DMS 273 (cell line): Measurements from ENCODE around the gene PNPLA2.

Experiments used
- DNase-seq: peaks from one replicate; lab custom pipeline; 2025; ENCODE audit not compliant: unreplicated experiment; lab: John Stamatoyannopoulos, UW

Gene PNPLA2

DNA sequence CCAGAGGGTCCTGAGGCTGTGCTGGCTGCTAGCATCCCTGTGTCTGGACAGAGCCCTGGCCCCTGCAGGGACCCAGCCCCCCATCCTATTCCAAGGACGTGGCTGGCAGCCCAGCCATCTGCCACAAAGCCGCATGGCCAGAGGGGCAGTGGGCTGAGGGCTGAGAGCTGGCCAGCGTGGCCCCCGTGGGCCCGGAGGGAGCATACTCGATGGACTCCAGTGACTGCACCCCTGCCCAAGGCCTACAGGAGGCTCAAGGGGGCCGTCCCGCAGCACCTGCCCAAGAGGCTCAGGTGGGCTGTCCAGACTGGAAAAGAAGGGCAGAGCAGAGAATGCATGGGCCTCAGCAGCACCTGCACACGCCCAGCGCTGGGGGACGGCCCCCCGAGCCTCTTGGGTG, 37.1 kb downstream of the PNPLA2 start:
- DNase-seq: no peak

DNA sequence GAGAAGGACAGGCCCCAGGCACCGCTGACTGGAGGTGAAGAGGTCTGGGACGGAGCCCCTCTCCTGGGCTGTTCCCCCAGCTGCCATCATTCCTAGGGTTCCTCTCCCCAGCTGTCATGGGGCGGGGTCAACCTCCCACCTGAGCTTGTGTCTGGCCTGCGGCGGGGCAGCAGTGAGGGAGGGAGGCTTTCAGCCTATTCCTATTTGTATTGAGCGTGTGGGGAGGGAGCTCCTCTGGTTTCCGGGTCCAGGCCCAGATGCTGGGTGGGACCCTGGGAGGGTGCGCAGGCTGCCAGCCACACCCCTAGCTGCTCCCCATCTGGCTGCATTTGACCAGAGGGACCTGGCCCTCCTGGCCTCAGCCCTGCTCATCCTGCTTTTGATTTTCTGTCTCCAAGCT, 37.7 kb downstream of the PNPLA2 start:
- DNase-seq: peak; percentile 72

GRCh38 chr11:858053-858761, 39.5 kb downstream of the PNPLA2 start:
- DNase-seq: no peak

- DNase-seq: no peak
Observed at GRCh38 chr11:858762-859339, 40.1 kb downstream of the PNPLA2 start.

DNA sequence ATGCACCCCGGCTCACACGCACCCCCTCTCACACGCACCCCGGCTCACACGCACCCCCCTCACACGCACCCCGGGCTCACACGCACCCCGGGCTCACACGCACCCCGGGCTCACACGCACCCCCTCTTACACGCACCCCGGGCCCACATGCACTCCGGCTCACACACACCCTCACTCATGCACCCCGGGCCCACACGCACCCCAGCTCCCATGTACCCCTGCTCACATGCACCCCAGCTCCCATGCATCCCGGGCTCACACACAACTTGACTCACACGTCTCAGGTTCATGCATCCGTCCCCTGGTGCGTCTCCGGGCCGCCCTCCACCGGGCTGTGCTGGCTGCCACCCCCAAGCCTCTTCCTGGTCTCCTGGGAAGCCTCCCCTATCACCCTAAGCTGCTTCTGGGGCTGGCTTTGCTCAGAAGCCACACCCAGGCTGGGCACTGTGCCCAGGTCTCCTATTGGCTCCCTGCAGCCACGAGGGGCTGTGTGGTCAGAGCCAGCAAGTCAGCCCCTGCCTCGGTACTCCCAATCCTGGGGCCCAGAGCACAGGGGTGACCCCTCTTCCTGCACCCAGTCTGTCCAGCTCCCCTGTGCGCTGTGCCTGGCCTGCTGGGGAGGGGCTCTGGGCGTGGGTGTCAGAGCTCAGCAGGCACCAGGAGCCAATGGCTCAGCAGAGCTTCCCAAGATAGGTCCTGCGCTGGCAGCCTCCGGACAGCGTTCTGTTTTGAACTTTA, 40.8 kb downstream of the PNPLA2 start:
- DNase-seq: peak; percentile 83

- DNase-seq: no peak
Observed at GRCh38 chr11:860234-861104, 41.8 kb downstream of the PNPLA2 start.

GRCh38 chr11:861105-861479, 42.4 kb downstream of the PNPLA2 start:
- no peak for DNase-seq

GRCh38 chr11:862081-862661, 43.5 kb downstream of the PNPLA2 start:
- peak; percentile 79 for DNase-seq

GRCh38 chr11:862696-863022, 43.9 kb downstream of the PNPLA2 start:
- no peak for DNase-seq

- DNase-seq: no peak
Observed at GRCh38 chr11:863023-863909, 44.6 kb downstream of the PNPLA2 start.

DNA sequence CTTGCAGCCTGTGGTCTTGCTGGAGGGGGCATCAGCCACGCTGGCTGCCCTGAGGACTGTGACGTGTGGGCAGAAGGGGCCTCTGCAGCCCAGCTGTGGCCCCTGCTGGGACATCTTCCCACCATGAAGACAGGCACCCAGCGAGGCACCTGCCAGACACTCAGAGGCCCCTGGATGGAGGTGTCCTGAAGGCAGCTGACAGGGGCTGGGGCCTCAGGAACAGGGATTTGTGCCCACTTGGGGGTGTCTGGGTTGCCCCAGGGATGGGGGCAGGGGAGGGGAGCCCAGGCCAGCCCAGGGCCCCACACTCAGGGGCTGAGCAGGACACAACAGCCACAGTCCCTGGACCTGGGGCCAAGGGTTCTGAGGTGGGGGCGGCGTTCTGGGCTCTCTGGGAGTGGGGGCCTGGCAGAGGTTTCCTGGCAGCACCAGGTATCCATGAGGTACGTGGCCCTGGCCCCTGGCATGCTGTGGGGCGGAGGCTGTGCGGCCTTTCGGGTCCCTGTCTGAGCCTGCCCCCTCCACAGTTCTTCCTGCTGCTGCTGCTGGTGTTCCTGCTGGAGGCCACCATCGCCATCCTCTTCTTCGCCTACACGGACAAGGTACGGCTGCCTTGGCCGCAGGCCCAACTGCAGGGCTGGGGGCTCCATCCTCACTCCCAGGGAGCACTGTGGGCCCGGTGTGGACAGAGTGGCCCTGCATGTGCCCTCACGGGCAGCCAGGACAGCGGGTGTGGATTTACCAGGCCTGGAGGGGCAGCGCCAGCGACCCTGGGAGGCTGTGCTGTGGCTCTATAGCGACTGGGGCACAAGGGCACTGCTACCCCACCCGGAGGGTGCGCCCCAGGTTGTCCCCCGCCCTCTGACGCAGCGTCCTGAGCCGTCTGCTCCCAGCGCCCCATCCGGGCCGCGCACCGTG, 45.5 kb downstream of the PNPLA2 start:
- DNase-seq: no peak

DNA sequence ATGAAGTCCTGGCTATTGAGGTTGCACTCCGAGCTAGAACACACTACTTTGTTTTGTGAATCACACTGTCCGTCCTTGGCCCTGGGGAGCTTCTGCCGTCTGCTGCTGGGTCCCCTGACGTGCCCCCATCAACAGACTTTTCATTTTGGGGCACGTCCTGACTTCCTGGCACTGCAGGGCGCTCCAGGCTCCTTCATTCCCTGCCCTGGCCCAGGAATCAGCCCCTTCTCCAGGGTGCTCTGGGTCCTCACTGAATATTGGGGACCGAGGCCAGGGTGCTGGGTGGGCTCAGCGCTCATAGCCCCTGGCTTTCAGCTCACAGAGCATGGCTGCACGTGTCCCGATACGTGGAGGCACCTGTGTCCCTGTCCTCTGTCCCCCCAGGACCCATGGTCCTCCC, 46.2 kb downstream of the PNPLA2 start:
- no peak for DNase-seq

DNA sequence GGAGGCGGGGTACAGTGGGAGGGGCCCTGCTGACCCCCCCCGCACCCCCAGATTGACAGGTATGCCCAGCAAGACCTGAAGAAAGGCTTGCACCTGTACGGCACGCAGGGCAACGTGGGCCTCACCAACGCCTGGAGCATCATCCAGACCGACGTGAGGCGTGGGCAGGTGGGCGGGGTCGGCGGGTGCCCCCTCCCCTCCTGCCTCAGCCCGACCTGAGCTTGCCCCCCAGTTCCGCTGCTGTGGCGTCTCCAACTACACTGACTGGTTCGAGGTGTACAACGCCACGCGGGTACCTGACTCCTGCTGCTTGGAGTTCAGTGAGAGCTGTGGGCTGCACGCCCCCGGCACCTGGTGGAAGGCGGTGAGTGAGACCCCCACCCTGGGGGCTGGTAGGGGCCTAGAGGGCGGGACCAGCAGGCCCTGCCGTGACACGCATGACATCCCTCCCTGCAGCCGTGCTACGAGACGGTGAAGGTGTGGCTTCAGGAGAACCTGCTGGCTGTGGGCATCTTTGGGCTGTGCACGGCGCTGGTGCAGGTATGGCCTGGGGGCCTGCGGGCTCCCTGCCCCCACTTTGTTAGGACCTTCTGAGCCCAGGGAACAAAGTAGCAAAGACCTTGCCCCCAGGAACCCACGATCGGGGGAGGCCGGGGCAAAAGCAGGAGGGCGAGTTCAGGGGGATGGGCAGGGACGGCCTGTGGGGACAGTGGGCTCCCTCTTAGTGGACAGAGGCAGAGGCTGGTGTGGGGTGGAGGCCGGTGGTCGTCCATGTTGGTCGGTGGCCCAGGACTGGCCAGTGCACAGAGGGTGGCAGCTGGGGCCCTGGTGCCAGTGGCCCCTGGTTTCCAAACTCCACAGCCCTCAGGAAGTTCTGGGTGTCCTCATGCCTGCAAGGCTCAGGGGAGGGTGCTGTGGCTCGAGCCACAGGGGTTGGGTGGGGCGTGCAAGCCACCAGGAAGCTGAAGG, 47.0 kb downstream of the PNPLA2 start:
- DNase-seq: no peak

GRCh38 chr11:866481-866880, 47.8 kb downstream of the PNPLA2 start:
- DNase-seq: no peak

- no peak for DNase-seq
Observed at GRCh38 chr11:867856-868358, 49.2 kb downstream of the PNPLA2 start.

DNA sequence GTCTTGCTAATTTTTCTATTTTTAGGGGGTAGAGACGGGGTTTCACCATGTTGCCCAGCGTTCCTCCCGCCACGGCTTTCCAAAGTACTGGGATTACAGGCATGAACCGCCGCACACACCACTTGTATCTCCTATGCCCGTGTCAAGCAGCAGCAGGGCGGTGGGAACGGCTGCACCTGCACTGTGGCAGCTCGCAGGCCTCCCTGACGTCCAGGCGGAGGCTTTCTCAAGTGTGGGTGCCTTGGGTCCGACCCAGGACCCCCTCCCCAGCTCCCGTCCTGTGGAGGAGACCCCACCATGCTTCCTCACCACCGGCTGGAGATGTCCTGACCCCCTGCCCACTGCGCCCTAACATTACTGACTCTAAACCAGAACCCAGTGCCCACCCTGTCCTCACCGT, 49.7 kb downstream of the PNPLA2 start:
- no peak for DNase-seq

DNA sequence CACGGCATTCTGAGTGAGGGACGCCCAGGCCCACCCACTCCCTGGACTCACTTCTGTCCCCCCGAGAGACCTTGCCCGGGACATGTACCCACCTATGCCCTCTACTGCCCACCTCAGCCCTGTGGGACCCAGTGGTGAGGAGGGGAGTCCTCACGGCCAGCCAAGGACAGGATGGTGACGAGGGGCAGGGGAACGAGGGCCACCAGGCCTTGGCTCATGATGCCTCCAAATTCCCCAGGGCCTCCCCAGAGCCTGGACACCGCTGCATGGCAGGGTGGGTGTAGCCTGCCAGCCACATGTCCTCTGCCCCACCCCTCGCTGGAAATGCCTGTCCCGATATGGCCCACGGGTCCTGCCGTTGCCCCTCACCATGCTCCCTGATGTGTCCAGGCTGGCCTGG, 50.1 kb downstream of the PNPLA2 start:
- DNase-seq: no peak
